Kidney epithelial cell (primary cell): Measurements from ENCODE around the gene CS. TPM values are rescaled to one million over a fixed set of nuclear protein-coding genes. Genes with fewer than 3 reads are reported as not detected.

Experiments
- DNase-seq: peaks from one replicate; pipeline ENCODE4 v3.0.0-alpha.2; 2010; ENCODE audit warnings: low read depth
- H3K27me3 ChIP-seq: 2 replicates; pipeline ENCODE4 v1.6.0; 2011; ENCODE audit warnings: low read length; ENCODE audit not compliant: control insufficient read depth, insufficient read depth
- H3K36me3 ChIP-seq: 2 replicates; pipeline ENCODE4 v1.5.1; 2011; ENCODE audit warnings: low read length; ENCODE audit not compliant: control insufficient read depth, insufficient read depth
- H3K4me3 ChIP-seq: 2 replicates; pipeline ENCODE4 v1.5.1; 2011; ENCODE audit warnings: low read depth, mild to moderate bottlenecking, control low read depth, low read length
- total RNA-seq: library from RNA; depleted of rRNA; stranded (reverse); fragments of >200 nt; gene quantifications from 2 replicates; pipeline ENCODE4 v1.2.3, GENCODE V29; 2015
- TF ChIP-seq, protein P1 (sequence below): IDR thresholded peaks from 2 replicates; pipeline ENCODE4 v1.5.1; 2011; ENCODE audit warnings: mild to moderate bottlenecking, moderate library complexity, low read length, control low read depth, inconsistent platforms; ENCODE audit not compliant: insufficient read depth, poor library complexity, severe bottlenecking

Gene CS
- total RNA-seq, 1 donor from 2014 or later: 143 TPM

DNA sequence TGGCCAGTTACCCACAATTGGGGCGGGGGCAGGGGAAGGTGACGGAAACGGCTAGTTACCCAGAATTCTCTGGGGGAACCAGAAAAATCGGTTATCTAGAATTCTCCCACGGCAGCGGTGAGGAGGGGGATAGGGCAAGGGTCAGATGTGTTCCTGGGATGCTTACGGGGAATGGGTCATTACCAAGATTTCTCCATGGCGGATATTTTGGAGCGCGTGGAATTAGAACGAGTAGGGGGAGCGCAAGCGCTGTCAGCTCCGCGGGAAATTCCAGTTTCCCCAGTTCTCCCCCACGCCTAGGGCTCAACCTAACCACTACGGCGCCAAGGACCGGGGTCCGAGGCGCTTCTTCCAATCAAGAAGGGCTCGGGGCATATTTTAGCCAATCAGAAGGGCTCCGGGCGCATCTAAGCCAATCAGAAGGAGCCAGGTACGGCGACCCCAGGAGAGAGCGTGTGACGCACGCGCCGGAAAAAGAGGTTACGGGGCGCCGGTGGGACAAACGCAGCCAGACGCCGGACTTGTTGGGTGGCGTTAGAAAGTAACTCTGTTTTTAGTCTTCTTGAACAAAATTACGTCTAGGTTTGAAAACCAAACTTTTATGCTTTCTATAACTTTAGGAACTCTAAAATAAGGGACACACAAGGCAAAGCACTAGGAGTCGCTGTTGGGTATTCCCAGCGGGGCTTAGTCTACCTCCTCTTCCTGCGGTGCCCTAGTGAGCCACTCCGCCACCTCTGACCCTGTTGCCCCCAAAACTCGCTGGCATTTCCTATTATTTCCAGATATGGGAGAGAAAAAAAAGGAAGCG is 33.8 kb upstream of the CS start, which contains the start of gene PAN2:
Gene PAN2, minus strand, starts transcription at position 322 of the 811 bp plus-strand sequence. CDS start 906 bp downstream, outside the sequence.
- TF ChIP-seq, protein P1, sequence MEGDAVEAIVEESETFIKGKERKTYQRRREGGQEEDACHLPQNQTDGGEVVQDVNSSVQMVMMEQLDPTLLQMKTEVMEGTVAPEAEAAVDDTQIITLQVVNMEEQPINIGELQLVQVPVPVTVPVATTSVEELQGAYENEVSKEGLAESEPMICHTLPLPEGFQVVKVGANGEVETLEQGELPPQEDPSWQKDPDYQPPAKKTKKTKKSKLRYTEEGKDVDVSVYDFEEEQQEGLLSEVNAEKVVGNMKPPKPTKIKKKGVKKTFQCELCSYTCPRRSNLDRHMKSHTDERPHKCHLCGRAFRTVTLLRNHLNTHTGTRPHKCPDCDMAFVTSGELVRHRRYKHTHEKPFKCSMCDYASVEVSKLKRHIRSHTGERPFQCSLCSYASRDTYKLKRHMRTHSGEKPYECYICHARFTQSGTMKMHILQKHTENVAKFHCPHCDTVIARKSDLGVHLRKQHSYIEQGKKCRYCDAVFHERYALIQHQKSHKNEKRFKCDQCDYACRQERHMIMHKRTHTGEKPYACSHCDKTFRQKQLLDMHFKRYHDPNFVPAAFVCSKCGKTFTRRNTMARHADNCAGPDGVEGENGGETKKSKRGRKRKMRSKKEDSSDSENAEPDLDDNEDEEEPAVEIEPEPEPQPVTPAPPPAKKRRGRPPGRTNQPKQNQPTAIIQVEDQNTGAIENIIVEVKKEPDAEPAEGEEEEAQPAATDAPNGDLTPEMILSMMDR: peak; percentile 78
- Histone ChIP-seq H3K27me3 (no peaks in the 10 kb centered on the region), H3K36me3 (no peaks in the 10 kb centered on the region), H3K4me3 (peak within 1 kb of the TSS; percentile 56)
- peak; percentile 94 for DNase-seq

DNA sequence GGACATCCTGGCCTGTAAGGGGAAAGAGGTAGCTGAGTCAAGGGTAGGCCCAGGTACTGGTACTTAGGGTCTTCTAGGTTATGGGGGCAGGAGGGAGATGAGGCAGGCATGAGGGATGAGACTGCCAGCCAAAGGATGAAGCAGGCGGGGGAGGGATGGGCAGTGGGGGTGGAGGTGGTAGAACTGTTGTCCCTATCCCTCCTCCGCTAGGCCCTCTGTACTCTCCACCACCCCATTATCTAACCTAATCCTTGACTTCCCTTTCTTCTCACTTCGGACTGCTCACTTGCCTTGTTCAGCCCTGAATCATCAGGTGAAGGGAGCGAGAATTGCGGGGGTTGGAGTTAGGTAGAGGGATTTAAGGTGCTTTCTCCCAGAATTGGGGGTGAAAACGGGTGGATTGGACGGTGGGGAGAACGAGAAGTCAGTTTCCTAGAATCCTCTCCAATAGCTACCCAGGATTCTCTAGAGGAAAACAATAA is 33.1 kb upstream of the CS start:
- Histone ChIP-seq H3K36me3 (no peaks in the 10 kb centered on the region), H3K4me3 (peak overlapping the region; percentile 56), H3K27me3 (no peaks in the 10 kb centered on the region)
- no peak for DNase-seq
- TF ChIP-seq, protein P1: no peak

DNA sequence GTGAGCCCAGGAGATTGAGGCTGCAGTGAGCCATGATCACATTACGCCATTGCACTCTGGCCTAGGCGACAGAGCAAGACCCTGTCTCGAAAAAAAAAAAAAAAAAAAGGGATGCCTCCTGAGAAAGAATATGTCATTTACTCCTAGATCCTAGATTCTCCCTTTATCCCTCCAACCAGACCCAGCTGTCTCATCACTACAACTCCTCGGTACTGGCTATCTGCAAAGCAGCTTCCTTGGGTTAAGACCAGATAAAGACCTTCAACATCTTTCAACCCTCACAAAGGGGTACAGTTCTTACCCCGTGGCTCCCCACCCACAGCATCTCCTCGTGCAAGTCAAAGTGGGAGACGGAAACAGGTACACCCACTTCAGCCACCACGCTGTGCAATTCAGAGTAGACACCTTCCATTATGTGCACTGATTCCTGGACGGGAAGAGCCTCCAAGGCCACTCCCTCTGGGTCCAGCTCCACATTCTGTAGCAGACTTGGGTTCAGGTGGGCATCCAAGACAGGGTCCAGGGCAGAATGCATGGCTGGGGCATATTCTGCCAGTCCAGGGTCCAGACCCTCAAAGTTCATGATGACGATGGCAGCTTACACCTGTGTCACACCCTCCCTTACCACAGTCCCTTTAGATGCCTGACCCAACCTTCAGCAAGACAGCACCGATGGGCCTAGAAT is 32.5 kb upstream of the CS start:
- Histone ChIP-seq H3K4me3 (peak overlapping the region; percentile 56), H3K27me3 (no peaks in the 10 kb centered on the region)
- TF ChIP-seq, protein P1: no peak

DNA sequence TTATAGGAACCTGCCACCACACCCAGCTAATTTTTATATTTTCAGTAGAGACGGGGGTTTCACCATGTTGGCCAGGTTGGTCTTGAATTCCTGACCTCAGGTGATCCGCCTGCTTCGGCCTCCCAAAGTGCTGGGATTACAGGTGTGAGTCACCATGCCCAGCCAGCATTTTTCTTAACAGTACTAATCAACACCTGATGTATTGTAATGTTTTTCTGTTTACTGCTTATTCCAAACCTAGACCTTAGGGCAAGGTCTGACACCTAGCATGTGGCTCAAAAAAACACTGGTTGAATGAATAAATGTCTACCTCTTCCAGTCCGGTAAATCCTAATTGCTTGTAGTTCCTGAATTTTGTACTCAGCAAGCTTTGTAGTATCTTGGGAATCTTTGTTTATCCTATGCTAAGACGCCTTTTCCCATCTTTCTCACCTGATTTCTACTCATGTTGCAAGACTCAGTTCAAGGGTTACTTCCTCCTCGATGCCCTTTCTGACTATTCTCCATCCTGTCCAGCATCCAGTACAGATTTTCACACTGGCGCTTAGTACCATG is 30.9 kb upstream of the CS start:
- no peaks in the 10 kb centered on the region for H3K36me3 ChIP-seq
- H3K4me3 ChIP-seq: no peak overlapping the region
- H3K27me3 ChIP-seq: no peaks in the 10 kb centered on the region
- TF ChIP-seq, protein P1: no peak
- DNase-seq: no peak

More for the DNA sequence above, 32.5 kb upstream of the CS start:
- H3K36me3 ChIP-seq: no peaks in the 10 kb centered on the region
- no peak for DNase-seq

DNA sequence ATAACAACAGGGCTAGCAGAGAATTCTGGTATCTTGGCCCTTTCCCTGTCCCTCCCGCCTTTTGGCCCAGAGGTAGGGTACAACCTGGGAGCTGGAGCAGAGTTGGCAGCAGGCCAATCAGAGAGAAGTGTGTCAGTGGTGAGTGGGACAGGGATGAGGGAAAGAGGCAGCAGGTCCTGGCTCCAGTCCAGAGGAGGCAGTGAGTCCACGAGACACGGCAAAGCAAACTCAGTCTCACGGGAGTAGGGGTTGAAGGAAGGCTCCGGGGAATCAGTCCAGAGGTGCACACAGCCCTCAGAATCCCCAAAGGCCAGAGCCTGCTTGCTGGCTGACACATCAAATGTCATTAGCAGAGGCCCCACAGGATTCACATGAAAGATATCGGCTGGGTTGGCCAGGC is 26.4 kb upstream of the CS start:
- Histone ChIP-seq H3K27me3 (no peaks in the 10 kb centered on the region), H3K36me3 (peaks cover 3% of the 10 kb centered on the region), H3K4me3 (no peak overlapping the region)
- TF ChIP-seq, protein P1: no peak
- no peak for DNase-seq
